Body of pancreas (tissue), 4 donors: ENCODE results near the gene RIMBP2.

Source experiments
- CTCF ChIP-seq, 7 experiments: fragments of 450-650 bp in 4 of 7; fragments of 200-600 bp in 3 of 7; sonication (generic) in 3 of 7; IDR thresholded peaks; one replicate each; pipeline ENCODE4 v1.5.1; 2016 to 2019; ENCODE audit warnings: antibody characterized with exemption in 7 of 7
- POLR2A ChIP-seq, 3 donors: fragments of 450-650 bp; IDR thresholded peaks; one replicate each; pipeline ENCODE4 v1.6.1; 2016; ENCODE audit warnings: antibody characterized with exemption in 3 of 3, mild to moderate bottlenecking in 2 of 3

GRCh38 chr12:130689408-130690405 is 26.4 kb downstream of the RIMBP2 start:
- TF ChIP-seq CTCF (IDR thresholded peaks at IDR 0.05) (no peak), POLR2A (IDR thresholded peaks at IDR 0.05) (no peak)
